Right lobe of liver (tissue), 4 donors: ENCODE measurements around the gene ZNF433.

ENCODE experiments used
- CTCF ChIP-seq, 4 donors: fragments of 200-600 bp in 3 of 4; fragments of 450-650 bp in 1 of 4; IDR thresholded peaks; one replicate each; pipeline versions ENCODE4 v1.5.1 to v1.8.0; 2016 to 2022; ENCODE audit warnings: antibody characterized with exemption in 4 of 4, mild to moderate bottlenecking in 2 of 4
- POLR2A ChIP-seq: fragments of 450-650 bp; IDR thresholded peaks from one replicate; pipeline ENCODE4 v1.6.1; 2017; ENCODE audit warnings: antibody characterized with exemption, mild to moderate bottlenecking
- donor health status: DM: no; HTN: no; CAD: no.
- donor health status: DM: no; HTN: no; CAD: no.
- donor health status: DM: no; HTN: yes; CAD: no.

GRCh38 chr19:11987405-11988281, 47.8 kb downstream of the ZNF433 start:
- peak; percentile 72 for TF ChIP-seq POLR2A
- TF ChIP-seq CTCF (IDR thresholded peaks at IDR 0.05), result no peak
